GM12874 (cell line): Measurements from ENCODE around the gene RAB6B.
A peak's percentile ranks its signal among the peaks of the same experiment; 100 is the strongest.

Experiments
- CTCF ChIP-seq: IDR thresholded peaks from 2 replicates; pipeline ENCODE4 v1.5.1; 2011; ENCODE audit warnings: low read depth, mild to moderate bottlenecking, control low read depth, low read length, moderate library complexity; ENCODE audit not compliant: insufficient read depth

Gene RAB6B

GRCh38 chr3:133829310-133829707 is 66.4 kb downstream of the RAB6B start:
- TF ChIP-seq CTCF = no peak

GRCh38 chr3:133828576-133829309 is 66.9 kb downstream of the RAB6B start:
- no peak for TF ChIP-seq CTCF

- no peak for TF ChIP-seq CTCF
These were observed 68.0 kb downstream of the RAB6B start for GRCh38 chr3:133827684-133828083.

- TF ChIP-seq CTCF = no peak
These were observed 68.5 kb downstream of the RAB6B start for GRCh38 chr3:133827136-133827535.

- TF ChIP-seq CTCF = no peak
These were observed 69.5 kb downstream of the RAB6B start for GRCh38 chr3:133825969-133826727.

- no peak for TF ChIP-seq CTCF
These were observed 70.7 kb downstream of the RAB6B start for GRCh38 chr3:133824961-133825485.

- 0 out of 2 replicates have a peak, but pooled peaks have one; percentile 6 for TF ChIP-seq CTCF
These were observed 73.7 kb downstream of the RAB6B start for GRCh38 chr3:133821767-133822638.
